Measurements from ENCODE around the gene SP110.

GRCh38 chr2:230219419-230220331, at the start of gene SP110:
- TF ChIP-seq CTCF (IDR thresholded peaks at IDR 0.05) (no peak), POLR2A (IDR thresholded peaks at IDR 0.05) (peak in 1 of 4 donors; percentile 63)

Data from upper lobe of left lung (tissue), 4 donors.